Activated CD4-positive, CD25-positive, alpha-beta regulatory T cell treated with anti-CD3 and anti-CD28 coated beads, Interleukin-2, amount 50 U/mL, for 16 hours (primary cell): ENCODE measurements around the gene HARBI1.

ENCODE experiments used
- DNase-seq: peaks from one replicate; pipeline ENCODE4 v3.0.0-alpha.2; 2020; ENCODE audit warnings: low read depth, low spot score

The HARBI1 gene, protein sequence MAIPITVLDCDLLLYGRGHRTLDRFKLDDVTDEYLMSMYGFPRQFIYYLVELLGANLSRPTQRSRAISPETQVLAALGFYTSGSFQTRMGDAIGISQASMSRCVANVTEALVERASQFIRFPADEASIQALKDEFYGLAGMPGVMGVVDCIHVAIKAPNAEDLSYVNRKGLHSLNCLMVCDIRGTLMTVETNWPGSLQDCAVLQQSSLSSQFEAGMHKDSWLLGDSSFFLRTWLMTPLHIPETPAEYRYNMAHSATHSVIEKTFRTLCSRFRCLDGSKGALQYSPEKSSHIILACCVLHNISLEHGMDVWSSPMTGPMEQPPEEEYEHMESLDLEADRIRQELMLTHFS

DNA sequence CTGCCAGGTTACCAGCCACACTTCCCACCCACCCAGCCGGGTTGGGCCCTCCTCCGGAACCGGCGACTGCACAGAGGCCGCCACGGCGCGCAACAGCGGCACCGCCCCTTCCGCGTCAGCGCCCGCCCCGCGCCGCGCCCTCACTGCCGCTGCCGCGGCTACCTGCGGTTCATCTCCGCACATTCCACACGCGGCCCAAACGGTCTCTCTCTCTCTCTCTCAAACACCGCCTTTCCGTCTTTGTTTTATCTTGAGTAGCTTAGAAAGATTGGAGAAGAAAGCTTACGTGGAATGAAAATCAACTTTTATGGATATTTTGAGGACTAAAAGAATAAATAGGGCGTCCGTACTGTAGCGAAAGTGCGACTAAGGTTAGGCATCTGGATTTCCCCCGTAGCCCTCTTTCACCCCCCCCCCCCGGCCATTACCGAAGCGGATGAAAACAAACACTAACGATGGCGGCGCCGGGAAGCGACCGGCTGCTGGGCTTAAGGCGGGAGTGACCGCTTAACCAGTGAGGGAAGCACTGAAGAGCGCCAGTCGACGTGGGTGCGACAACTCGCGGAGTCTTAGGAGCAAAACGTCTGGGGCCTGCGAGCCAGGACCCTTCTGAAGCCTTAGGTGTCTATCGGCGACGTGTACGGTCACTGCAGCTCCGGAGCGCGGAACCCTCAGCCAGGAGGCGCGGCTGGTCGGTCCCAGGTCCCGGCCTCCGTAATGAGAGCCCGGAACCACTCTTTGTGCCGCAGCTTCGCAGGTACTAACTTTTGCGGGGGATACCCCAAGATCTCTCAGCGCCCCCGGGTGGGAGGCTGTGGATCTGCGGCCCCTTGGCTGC lies at the start of gene HARBI1, which contains the start of gene ATG13:
Gene HARBI1 (minus strand): TSS at position 94 of the 838 bp plus-strand sequence. CDS start 990 bp downstream, outside the sequence.
Gene ATG13 (plus strand): TSS at position 420 of the 838 bp plus-strand sequence. CDS start 26,739 bp downstream, outside the sequence.
- peak; percentile 86 for DNase-seq

DNA sequence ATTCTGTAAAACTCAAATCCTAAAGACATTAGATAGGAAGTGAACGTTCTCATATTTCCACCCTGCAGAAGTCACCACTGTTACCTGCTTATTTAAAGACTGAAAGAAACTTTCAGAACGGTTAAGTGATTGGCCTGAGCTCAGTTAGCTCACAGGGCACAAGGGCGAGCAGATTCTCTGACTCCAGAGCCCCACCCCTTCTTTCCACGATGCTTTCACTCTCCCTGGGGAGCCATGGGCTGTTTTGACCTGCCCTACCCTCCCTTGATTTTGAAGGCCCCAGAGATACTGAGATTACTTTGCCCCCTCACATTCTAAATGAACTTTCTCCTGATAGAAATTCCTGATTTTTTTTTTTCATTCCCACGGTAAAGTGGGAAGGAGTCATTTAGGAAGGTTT lies 49.5 kb upstream of the HARBI1 start:
- DNase-seq: no peak

DNA sequence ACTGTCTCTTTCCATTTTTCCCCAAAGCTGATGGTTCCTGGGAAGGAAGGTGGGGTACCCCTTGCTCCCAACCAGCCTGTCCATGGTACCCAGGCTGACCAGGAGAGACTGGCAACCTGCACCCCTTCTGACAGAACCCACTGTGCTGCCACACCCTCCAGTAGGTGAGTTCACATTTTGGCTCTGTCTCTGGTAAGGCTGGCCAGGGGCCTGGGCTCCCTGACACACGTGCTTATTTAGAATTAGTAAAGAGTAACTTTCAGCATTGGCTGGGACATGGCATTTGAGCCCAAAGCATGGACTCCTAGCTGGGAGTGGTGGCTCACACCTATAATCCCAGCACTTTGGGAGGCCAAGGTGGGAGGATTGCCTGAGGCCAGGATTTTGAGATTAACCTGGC lies 48.3 kb upstream of the HARBI1 start:
- no peak for DNase-seq

DNA sequence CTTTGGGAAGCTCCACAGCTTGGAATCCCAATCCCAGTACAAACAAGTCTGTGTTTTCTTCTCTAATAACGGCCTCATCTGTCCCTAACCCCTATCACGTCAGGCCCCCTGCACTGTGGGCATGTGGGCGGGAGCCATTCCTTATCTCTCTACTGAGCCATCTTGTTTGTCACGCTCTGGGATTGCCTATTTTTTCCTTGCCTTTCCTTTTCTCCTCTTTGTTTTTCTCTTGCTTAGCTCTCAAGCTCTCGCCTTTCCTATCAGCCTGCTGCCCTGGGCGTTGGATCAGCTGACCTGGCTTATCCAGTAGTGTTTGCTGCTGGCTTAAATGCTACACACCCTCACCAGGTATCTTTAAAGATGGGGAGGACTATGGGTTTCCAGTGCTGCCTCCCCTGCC lies 47.6 kb upstream of the HARBI1 start:
- DNase-seq: no peak

DNA sequence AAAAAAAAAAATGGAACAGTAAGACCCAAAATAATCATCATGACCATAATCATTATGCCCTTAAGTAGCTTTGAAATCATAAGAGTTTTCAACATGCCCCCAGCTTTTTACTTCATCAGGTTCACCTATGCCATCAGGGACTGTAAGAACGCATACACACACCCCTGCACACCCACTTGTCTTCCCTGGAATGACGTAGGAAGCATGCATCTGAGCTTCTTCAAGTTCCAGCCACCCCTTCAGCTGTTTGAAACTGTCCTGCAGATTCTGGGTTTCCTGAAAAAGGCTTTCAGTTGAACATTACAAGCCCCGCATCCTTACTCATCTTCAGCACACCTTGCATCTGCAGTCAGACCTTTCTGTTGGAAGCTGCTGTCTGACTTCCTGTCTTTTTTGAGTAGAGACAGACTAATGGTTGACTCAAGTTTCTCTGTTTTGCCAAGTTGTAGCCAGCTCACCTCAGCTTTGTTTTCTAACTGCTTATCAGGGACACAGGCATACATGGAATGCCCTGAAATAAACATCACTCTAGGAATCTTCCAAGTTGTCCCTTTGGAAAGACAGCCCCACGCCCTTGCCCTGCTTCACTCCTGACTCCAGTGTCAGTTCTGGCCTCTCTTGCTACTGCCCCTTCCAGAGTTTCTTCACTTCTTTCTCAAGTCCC lies 46.4 kb upstream of the HARBI1 start:
- no peak for DNase-seq

DNA sequence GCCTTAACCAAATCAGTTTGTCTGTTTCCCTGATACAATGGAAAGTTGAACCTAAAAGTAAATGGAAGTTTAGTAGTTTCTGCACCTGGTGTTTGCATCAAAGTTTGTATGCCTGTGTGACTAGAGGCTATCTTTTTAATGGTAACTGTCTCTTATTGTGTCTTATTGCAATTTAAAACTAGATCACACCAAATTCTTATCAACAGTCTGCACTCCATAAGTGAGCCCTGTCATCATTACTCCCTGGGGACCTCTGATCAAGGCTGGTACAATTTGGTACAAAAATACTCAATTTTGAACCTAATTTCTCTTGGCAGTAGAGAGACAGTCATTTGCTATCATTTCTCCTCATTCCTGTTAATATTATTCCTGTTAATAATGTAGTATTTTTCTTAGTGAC lies 45.3 kb upstream of the HARBI1 start:
- no peak for DNase-seq

DNA sequence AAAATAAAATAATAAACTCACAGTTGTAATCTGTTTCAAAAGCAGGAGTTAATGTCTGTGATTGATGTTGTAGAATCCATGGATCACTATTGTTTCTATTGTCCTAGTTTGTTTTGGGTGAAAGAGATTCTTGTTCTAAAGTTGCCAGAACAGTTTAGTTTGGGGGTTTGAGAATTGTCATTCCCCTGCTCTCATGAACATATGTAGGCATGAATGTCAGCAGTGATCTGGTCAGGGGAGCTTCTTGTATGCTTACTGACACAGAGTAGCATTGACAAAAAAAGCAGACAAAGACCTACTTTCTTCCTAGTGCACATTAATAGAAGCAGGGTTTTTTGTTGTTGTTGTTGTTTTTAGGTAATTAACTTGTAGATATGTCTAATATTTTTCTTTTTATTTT lies 44.8 kb upstream of the HARBI1 start:
- DNase-seq: no peak

DNA sequence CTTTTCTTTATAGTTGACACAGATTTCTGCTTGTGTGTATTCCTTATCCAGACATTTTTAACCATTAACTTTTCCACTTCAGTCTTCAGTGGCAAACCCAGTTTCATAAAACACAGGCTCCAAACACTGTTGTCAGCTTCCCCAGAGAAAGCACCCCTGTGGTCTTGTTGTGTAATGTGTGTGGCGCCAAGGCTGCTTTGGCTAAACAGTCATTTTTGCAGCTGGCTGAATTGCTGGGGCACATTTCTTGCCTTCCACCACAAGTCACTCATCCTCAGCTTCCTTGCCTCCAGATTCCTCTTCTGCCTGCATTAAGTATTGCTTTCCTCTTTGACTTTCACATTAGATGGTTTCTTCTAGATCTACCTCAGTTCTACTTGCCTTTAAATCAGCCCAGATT lies 42.9 kb upstream of the HARBI1 start:
- no peak for DNase-seq

DNA sequence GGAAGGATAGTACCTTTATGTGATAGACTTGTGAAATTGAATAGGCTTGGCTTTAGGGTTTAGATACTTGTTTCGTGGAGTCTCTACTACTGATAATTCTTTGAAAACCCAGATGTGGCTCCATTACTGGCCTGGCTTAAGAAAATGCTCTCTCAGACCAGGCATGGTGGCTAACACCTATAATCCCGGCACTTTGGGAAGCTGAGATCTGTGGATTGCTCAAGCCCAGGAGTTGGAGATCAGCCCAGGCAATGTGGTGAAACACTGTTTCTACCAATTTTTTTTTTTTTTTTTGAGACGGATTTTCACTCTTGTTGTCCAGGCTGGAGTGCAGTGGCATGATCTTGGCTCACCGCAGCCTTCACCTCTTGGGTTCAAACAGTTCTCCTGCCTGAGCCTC lies 41.2 kb upstream of the HARBI1 start:
- no peak for DNase-seq

DNA sequence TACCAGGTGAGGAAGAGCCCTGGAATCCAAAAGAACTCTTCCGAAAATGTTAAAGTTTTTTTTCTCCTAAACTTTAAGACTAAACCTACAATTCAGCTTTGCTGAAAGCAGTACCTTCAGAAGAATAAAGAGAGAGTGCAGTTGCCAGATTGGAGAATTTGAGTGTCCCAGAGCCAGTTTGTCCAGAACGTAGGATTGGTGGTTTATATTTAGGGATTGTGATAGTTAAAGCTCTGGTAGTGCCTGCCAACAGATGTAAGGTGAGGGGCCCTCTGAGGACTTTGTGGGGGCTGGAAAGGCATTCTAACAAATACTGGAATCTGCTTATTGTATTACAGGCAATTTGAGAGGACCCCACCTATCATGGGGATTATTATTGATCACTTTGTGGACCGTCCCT lies 40.2 kb upstream of the HARBI1 start:
- no peak for DNase-seq

DNA sequence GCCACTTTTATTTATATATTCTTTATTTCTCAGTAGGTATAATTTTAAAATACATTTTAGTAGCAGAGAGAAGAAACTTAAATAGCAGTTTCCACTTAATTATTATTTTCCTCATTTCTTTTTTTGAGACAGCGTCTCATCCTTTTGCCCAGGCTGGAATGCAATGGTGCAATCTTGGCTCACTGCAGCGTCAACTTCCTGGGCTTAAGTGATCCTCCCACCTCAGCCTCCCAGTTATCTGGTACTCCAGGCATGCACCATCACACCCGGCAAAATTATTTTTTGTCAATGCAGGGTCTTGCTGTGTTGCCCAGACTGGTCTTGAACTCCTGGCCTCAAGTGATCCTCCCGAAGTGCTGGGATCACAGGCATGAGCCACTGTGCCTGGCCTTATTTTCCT lies 38.6 kb upstream of the HARBI1 start:
- DNase-seq: no peak

DNA sequence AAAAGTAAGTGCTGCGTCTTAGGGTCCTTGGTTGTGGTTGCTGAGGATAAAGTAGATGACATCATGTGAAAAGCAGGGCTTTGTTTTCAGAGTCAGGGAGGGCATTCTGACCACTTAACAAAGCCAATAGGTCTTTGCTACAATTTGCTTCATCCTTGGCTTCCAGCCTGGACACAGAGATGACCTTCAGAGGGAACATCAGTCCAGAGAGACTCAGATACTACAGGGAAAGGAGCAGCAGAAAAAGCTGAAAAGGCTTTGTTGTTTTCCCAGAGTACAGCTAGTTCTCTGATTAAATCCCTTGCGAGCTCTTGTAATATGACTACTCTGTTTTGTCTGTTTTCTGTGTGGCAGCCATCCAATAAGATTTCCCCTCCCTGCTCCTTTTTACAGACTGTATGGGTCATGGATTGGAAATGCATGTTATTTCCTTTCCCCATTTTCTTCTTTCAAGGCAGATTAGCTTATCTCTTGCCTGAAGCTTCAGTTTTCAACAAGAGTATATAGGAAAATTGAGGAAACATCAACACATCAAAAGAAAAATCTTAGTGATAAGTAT lies 32.2 kb upstream of the HARBI1 start:
- no peak for DNase-seq

DNA sequence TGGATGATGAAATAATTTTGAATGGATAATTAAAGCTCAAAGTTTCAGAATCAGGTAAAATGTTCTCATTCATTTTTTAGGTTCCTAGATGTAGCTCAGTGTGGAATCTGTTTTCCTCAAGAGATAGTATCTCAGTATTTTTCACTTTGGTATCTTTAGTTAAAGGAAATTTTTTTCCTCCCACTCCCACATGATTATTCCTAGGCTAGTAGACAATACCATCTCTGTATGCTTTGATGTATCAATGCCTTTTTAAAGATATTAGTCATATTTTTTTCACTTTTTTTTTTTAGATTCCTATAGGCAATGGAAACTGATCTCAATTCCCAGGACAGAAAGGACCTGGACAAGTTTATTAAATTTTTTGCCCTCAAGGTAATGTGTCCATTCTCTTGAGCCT lies 27.0 kb upstream of the HARBI1 start:
- DNase-seq: no peak

DNA sequence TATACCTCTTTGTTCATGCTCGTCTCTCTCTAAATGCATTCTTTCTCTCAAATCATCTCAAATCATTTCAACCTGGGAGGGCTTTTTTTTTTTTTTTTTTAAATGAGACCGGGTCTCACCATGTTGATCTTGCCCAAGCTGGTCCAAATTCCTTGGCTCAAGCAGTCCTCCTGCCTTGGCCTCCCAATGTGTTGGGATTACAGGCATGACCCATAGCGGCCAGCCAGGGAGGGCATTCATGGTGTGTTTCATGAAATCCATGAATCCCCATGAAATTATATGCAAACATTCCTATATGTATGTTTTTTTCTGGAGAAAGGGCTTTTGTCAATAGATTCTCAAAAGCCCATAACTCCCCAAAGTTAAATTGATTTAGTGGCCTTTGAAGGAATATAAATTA lies 26.5 kb upstream of the HARBI1 start:
- DNase-seq: no peak

DNA sequence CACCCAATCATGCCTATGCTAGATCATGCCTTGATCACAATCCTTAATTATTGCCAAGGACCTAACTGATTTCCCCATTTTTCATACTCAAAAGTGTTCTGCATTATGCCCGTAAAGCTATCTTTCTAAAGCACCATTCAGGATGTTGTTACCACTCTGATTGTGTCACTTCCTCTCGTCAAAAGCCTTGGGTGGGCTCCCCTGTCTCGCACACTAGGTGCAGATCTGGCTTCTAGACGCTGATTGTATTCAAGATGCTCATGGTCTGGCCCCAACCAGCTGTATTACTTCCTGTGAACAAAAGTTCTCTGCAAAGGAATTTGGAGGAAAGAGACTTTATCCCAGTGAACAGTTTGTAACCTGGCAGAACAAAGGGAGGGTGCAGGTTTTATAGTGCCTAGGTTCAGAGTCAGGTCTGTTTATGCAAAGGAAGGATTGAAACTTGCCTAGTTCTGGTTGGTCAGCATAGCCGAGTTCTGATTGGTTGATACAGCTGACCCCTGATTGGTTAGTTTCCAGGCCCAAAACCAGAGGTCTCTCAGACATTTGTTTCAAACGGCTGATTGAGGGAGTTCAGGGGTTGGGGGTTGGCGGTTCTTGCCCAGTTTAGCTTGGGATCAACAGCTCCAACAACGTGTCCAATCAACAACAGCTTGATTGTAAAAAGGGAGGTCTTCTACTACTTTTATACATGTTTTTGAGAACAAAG lies 25.8 kb upstream of the HARBI1 start:
- DNase-seq: no peak

DNA sequence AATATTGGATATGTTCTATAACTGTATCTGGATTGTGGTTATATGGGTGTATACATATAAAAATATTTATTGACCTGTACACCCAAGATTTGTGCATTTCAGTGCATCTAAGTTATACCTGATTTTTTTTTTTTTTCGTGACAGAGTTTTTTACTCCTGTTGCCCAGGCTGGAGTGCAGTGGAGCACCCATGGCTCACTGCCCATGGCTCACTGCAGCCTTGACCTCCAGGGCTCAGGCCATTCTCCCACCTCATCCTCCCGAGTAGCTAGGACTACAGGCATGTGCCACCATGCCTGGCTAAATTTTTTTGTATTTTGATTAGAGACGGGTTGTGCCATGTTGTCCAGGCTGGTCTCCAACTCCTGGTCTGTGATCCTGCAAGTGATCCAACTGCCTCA lies 24.6 kb upstream of the HARBI1 start:
- no peak for DNase-seq

DNA sequence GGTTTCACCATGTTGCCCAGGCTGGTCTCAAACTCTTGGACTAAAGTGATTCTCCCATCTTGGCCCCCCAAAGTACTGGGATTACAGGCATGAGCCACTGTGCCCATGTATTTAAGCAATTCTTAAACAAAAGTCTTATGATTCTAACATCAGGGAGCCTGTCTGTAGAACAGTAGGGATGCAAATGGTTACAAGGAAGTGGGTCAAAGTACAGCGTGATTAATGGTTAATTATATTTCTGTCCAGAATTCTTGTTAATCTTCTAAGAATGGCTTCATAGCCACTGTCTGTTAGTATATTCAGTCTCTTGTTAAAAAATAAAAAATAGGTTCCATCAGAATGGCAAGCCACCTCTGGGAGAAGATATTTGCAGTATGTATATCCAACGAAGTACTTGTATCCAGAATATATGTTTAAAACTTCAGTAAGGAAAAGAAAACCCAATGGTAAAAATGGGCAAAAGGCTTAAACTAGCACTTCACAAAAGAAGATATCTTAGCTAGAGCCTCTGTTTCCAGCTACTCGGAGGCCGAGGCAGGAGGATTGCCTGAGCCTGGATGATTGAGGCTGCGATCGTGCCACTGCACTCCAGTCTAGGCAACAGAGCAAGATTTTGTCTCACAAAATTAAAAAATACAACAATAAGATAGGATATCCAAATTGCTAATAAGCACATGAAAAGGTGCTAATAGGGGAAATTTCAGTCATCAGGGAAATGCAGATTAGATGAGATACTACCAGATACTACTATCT lies 23.2 kb upstream of the HARBI1 start:
- no peak for DNase-seq

DNA sequence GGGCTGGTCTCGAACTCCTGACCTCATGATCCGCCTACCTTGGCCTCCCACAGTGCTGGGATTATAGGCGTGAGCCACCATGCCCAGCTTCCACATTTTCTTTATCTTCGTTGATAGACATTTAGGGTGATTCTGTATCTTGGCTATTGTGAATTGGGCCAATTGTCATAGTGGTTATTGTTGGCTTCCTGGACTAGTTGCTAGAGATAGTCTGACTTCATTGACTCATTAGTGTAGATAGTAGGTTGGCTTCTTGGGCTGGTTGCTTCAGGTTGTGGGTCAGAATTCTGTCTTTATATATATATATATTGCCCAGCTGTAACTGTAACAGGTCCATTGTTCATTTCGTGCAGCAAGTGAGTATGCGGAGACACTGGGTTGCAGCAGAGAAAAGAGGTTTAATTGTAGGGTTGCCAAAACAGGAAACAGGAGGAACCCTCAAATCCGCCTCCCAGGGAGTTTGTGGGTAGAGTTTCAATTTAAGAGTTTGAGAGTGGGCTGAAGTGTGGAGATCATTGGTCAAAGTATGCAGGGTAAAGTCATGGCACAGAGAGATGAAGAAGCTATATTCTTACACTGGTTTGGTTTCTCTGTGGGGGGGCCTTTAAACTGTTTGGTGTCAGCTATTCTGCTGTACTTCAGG lies 22.3 kb upstream of the HARBI1 start:
- no peak for DNase-seq

DNA sequence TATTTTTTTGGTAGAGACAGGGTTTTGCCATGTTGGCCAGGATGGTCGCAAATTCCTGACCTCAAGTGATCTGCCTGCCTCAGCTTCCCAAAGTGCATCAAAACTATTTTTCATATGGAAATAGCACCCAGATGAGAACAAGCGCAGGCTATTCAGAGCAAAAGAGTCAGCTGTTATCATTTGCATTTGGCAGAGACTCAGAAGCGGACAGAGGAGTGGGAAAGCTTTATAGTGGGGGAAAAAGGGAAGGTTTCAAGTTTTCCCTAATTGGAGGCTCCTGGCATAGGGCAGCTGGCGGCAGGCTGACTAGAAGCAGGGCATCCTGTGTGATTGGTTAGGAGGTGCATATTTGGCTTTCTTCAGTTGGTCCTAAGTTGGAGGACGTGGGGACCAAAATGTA lies 20.5 kb upstream of the HARBI1 start:
- DNase-seq: no peak

DNA sequence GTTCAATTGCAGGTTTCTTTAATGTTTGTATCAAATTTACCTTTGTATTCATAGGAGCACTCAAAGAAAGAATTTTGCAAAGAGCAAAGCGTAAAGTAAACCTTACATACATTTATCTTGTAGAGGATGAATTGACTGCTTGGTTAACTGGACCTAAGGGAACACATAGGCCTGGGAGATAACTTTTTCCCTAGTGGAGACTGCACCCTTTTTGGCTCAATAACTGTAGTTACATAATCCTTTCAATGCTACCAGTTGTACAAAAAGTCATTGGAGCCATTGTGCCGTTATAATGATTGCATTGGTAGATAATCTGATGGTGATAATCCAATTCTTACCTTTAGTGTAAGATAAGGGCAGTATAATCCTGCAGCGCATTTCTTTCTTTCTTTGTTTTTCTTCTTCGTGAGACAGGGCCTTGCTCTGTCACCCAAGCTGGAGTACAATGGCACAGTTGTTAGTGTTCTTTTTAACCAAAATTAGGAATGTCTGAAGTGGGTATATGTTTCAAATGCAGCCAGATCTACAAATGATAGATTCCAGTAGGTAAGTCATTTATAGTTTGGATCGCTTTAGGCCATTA lies 18.6 kb upstream of the HARBI1 start:
- no peak for DNase-seq
